IMR-90 (cell line): ENCODE results near the gene RHOT2. TPM values are rescaled to one million over a fixed set of nuclear protein-coding genes. Genes with fewer than 3 reads are reported as not detected.

Experiments
- ATAC-seq: fragments of 200-7000 bp; cut with Tn5 transposase; 2 replicates; pipeline ENCODE4 v1.9.1; 2020; ENCODE audit warnings: low read depth, mild to moderate bottlenecking, moderate library complexity
- BruUV-seq: library from RNA; stranded (reverse); fragments of 400-500 nt; replicated peaks from 2 replicates; lab custom pipeline; 2021; lab: Mats Ljungman, UMichigan
- CTCF ChIA-PET: fragments of 300-600 bp; formaldehyde crosslinking; extraction: SDS; loops from one replicate; lab custom pipeline; 2021; ENCODE audit warnings: antibody characterized with exemption; lab: Yijun Ruan, JAX
- POLR2A ChIA-PET: fragments of 300-600 bp; sonication (Branson Sonifier 250); formaldehyde crosslinking; loops from one replicate; lab custom pipeline; 2022; ENCODE audit warnings: antibody characterized with exemption; ENCODE audit not compliant: unreplicated experiment; lab: Charles Lee
- DNase-seq: peaks from one replicate; pipeline ENCODE4 v3.0.0; 2013
- H2AFZ ChIP-seq: replicated peaks from 2 replicates; pipeline ENCODE3; 2013; ENCODE audit warnings: low read length, mild to moderate bottlenecking; ENCODE audit not compliant: poor library complexity
- H2AK5ac ChIP-seq: 2 replicates; pipeline ENCODE4 v1.6.1; 2013; ENCODE audit warnings: low read depth, low read length, inconsistent platforms
- H2AK9ac ChIP-seq: replicated peaks from 2 replicates; pipeline ENCODE3; 2013; ENCODE audit warnings: mild to moderate bottlenecking, low read depth, low read length, moderate library complexity; ENCODE audit not compliant: poor library complexity
- H2BK120ac ChIP-seq: 2 replicates; pipeline ENCODE4 v1.6.1; 2013; ENCODE audit warnings: low read depth, low read length, inconsistent platforms
- H2BK15ac ChIP-seq: 3 replicates; pipeline ENCODE4 v1.6.1; 2013; ENCODE audit warnings: low read depth, low read length, inconsistent platforms
- H2BK20ac ChIP-seq: 2 replicates; pipeline ENCODE4 v1.6.1; 2013; ENCODE audit warnings: low read depth, mild to moderate bottlenecking, inconsistent platforms, low read length, moderate library complexity
- H2BK5ac ChIP-seq: 2 replicates; pipeline ENCODE4 v1.6.1; 2013; ENCODE audit warnings: mild to moderate bottlenecking, low read depth, low read length, inconsistent platforms; ENCODE audit not compliant: poor library complexity, severe bottlenecking
- H3K14ac ChIP-seq: replicated peaks from 2 replicates; pipeline ENCODE4 v1.6.1; 2013; ENCODE audit warnings: low read depth, low read length, inconsistent platforms
- H3K18ac ChIP-seq: 2 replicates; pipeline ENCODE4 v1.6.1; 2013; ENCODE audit warnings: low read depth, low read length, control low read depth
- H3K23ac ChIP-seq: 2 replicates; pipeline ENCODE4 v1.6.1; 2013; ENCODE audit warnings: low read depth, low read length, inconsistent platforms
- H3K27ac ChIP-seq: 2 replicates; pipeline ENCODE4 v1.5.1; 2013; ENCODE audit warnings: mild to moderate bottlenecking, control low read depth, low read length; ENCODE audit not compliant: insufficient read depth
- H3K27me3 ChIP-seq: 2 replicates; pipeline ENCODE4 v1.6.1; 2013; ENCODE audit warnings: low read length; ENCODE audit not compliant: control insufficient read depth, insufficient read depth
- H3K36me3 ChIP-seq: 2 replicates; pipeline ENCODE4 v1.6.1; 2013; ENCODE audit warnings: low read length, mixed read lengths; ENCODE audit not compliant: control insufficient read depth, insufficient read depth
- H3K4ac ChIP-seq: 2 replicates; pipeline ENCODE4 v1.6.1; 2013; ENCODE audit warnings: low read depth, low read length, inconsistent platforms
- H3K4me1 ChIP-seq: 2 replicates; pipeline ENCODE4 v1.6.1; 2013; ENCODE audit warnings: low read length, mixed read lengths; ENCODE audit not compliant: control insufficient read depth, insufficient read depth
- H3K4me2 ChIP-seq: 2 replicates; pipeline ENCODE4 v1.6.1; 2013; ENCODE audit warnings: low read depth, mild to moderate bottlenecking, control low read depth, low read length, moderate library complexity
- H3K4me3 ChIP-seq: 2 replicates; pipeline ENCODE4 v1.5.1; 2013; ENCODE audit warnings: low read depth, mild to moderate bottlenecking, control low read depth, low read length, moderate library complexity; ENCODE audit not compliant: insufficient read depth
- H3K56ac ChIP-seq: 2 replicates; pipeline ENCODE4 v1.6.1; 2013; ENCODE audit warnings: low read length, inconsistent platforms; ENCODE audit not compliant: insufficient read depth; ENCODE audit errors: extremely low read depth
- H3K79me1 ChIP-seq, 2 experiments: 2 replicates each; pipeline ENCODE4 v1.6.1; 2013; ENCODE audit warnings: low read length in 2 of 2, inconsistent platforms in 1 of 2, low read depth in 1 of 2
- H3K9ac ChIP-seq: 2 replicates; pipeline ENCODE4 v1.6.1; 2013; ENCODE audit warnings: low read depth, low read length, control low read depth
- H3K9me1 ChIP-seq: 2 replicates; pipeline ENCODE4 v1.6.1; 2013; ENCODE audit warnings: low read length, inconsistent platforms; ENCODE audit not compliant: insufficient read depth
- H3K9me3 ChIP-seq: 2 replicates; pipeline ENCODE4 v1.6.1; 2013; ENCODE audit warnings: low read length; ENCODE audit not compliant: control insufficient read depth, insufficient read depth
- H4K20me1 ChIP-seq: 2 replicates; pipeline ENCODE4 v1.6.1; 2013; ENCODE audit warnings: low read length, inconsistent platforms; ENCODE audit not compliant: insufficient read depth
- H4K5ac ChIP-seq: 2 replicates; pipeline ENCODE4 v1.6.1; 2013; ENCODE audit warnings: mild to moderate bottlenecking, low read depth, low read length, control low read depth
- H4K8ac ChIP-seq, 2 experiments: 2 replicates each; pipeline ENCODE4 v1.6.1; 2013; ENCODE audit warnings: low read depth in 2 of 2, low read length in 2 of 2, control low read depth in 1 of 2, inconsistent platforms in 1 of 2
- H4K91ac ChIP-seq: 2 replicates; pipeline ENCODE4 v1.6.1; 2013; ENCODE audit warnings: low read depth, low read length, inconsistent platforms; ENCODE audit not compliant: insufficient read depth
- BHLHE40 ChIP-seq: fragments of 150-350 bp; IDR thresholded peaks from 2 replicates; pipeline ENCODE4 v1.6.1; 2016; ENCODE audit warnings: mild to moderate bottlenecking, low read depth, low read length
- CEBPB ChIP-seq: IDR thresholded peaks from 2 replicates; pipeline ENCODE4 v1.6.1; 2012; ENCODE audit warnings: low read depth, low read length, improper control_type of control experiment
- CHD1 ChIP-seq: IDR thresholded peaks from 2 replicates; pipeline ENCODE4 v1.6.1; 2012; ENCODE audit warnings: low read depth, low read length, improper control_type of control experiment
- ELK1 ChIP-seq: fragments of 150-350 bp; IDR thresholded peaks from 2 replicates; pipeline ENCODE4 v1.6.1; 2016; ENCODE audit warnings: low read depth, mild to moderate bottlenecking, low read length, moderate library complexity, borderline replicate concordance
- FOS ChIP-seq: fragments of 150-350 bp; IDR thresholded peaks from 2 replicates; pipeline ENCODE4 v1.6.1; 2016; ENCODE audit warnings: low read depth, low read length
- MAFK ChIP-seq: IDR thresholded peaks from 2 replicates; pipeline ENCODE4 v1.6.1; 2012; ENCODE audit warnings: low read depth, low read length, improper control_type of control experiment
- MXI1 ChIP-seq: IDR thresholded peaks from 2 replicates; pipeline ENCODE4 v1.6.1; 2012; ENCODE audit warnings: low read depth, mild to moderate bottlenecking, low read length, moderate library complexity, borderline replicate concordance
- NFE2L2 ChIP-seq: fragments of 150-350 bp; IDR thresholded peaks from 2 replicates; pipeline ENCODE4 v1.6.1; 2016; ENCODE audit warnings: low read depth, mild to moderate bottlenecking, low read length
- POLR2A ChIP-seq: IDR thresholded peaks from 2 replicates; pipeline ENCODE4 v1.6.1; 2012; ENCODE audit warnings: mild to moderate bottlenecking, low read depth, low read length
- RFX5 ChIP-seq: IDR thresholded peaks from 2 replicates; pipeline ENCODE4 v1.8.0; 2012; ENCODE audit warnings: low read depth, mild to moderate bottlenecking, low read length, moderate library complexity
- SMC3 ChIP-seq: fragments of 150-350 bp; IDR thresholded peaks from 2 replicates; pipeline ENCODE4 v1.6.1; 2016; ENCODE audit warnings: low read depth, mild to moderate bottlenecking, antibody characterized with exemption, low read length, moderate library complexity
- WGBS, 2 experiments: methylation state at CpG; one replicate each; pipeline versions ENCODE4 v1.1.5 to v1.1.7; 2013; ENCODE audit warnings: missing lambda C conversion rate in 2 of 2; ENCODE audit not compliant: insufficient read length in 1 of 2; ENCODE audit errors: extremely low coverage in 2 of 2; 5-methylcytosine and 5-hydroxymethylcytosine counted together
- dilution Hi-C: fragments of 300-500 bp; cut with HindIII; formaldehyde crosslinking; loops from one replicate; pipeline ENCODE4 v1.14.3; 2018; ENCODE audit warnings: low sequenced_read_pairs; ENCODE audit not compliant: unreplicated experiment
- in situ Hi-C: fragments of 300-500 bp; cut with MboI; formaldehyde crosslinking; loops from 3 replicates; pipeline ENCODE4 v1.14.3; 2019; ENCODE audit warnings: low sequenced_read_pairs, inconsistent platforms, mixed read lengths
- intact Hi-C: fragments of 100-400 bp; cut with micrococcal nuclease; formaldehyde crosslinking; loops from 2 replicates; pipeline ENCODE4 v1.10.0; 2022
- polyA plus RNA-seq, 3 experiments: library from polyadenylated mRNA; depleted of rRNA; stranded (reverse); fragments of >200 nt; gene quantifications; 2 replicates each; pipeline ENCODE4 v1.2.3, GENCODE V29; 2012; ENCODE audit warnings: low replicate concordance in 1 of 3
- total RNA-seq: library from RNA; depleted of rRNA; stranded (reverse); fragments of >200 nt; gene quantifications from 2 replicates; pipeline ENCODE4 v1.2.3, GENCODE V29; 2012
- TF ChIP-seq, protein P1 (sequence below): conservative IDR thresholded peaks from 2 replicates; pipeline ENCODE4 v1.5.1; 2012; ENCODE audit warnings: mild to moderate bottlenecking, low read depth, low read length, improper control_type of control experiment

Gene RHOT2
- total and polyA plus RNA-seq, 2 of the 4 experiments (the other 2 are of a cell fraction): 20.3 to 181 TPM

- TF ChIP-seq MAFK: no peak
- no peak for TF ChIP-seq POLR2A
Measured at GRCh38 chr16:722835-723633, 55.1 kb downstream of the RHOT2 start (continued).

DNA sequence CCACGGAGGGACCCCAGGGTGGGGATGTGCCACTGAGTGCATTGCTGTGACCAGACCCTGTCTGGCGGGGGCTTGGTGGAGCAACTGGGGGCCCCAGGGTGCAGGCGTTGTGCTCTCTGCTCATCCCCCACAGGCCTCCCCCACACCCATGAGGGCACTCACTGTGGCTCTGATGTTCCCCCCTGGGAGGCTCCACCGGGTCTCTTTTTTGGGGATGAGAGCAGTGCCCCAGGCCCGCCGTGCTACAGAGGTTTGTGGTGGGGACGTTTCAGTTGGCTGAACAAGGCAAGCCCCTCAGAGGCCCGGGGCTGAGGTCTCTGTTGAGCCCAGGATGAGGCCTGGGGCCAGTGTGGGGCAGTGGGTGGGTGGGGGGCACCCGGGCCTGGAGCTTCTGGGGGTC lies 55.8 kb downstream of the RHOT2 start:
- Histone ChIP-seq H3K18ac (no peak overlapping the region), H3K4me3 (no peak overlapping the region), H2BK20ac (no peak overlapping the region), H2BK5ac (no peak overlapping the region), H4K5ac (no peak overlapping the region), H3K79me1 (peaks cover 10 to 15% of the 10 kb centered on the region in 2 experiments), H3K9me1 (peaks cover 2% of the 10 kb centered on the region; the same call in 1 of the 2 replicates), H2AK5ac (no peak overlapping the region), H4K8ac (no peak overlapping the region), H3K4ac (no peak overlapping the region), H3K27ac (no peak overlapping the region), H4K91ac (no peak overlapping the region), H2AK9ac (no peak overlapping the region), H2BK15ac (no peak overlapping the region), H3K14ac (no peak overlapping the region), H3K4me2 (no peak overlapping the region), H3K9ac (no peak overlapping the region), H3K4me1 (peaks cover 17% of the 10 kb centered on the region), H3K23ac (no peak overlapping the region), H3K9me3 (no peaks in the 10 kb centered on the region), H3K56ac (no peak overlapping the region), H3K27me3 (no peaks in the 10 kb centered on the region), H2BK120ac (no peak overlapping the region), H2AFZ (peak overlapping the region; percentile 5), H4K20me1 (peaks cover 4% of the 10 kb centered on the region; the same call in 1 of the 2 replicates), H3K36me3 (peaks cover 1% of the 10 kb centered on the region; the same call in 1 of the 2 replicates)
- in situ Hi-C loops: loop anchor here (25.0 kb wide), 1 partner anchor 339 kb away; the partner anchor contains the start of gene SSTR5
- ATAC-seq: no peak
- dilution Hi-C loops: no loop called here
- WGBS, 2 experiments: no CpG with 5 or more reads among the region's 9 CpGs
- POLR2A ChIA-PET: no interaction called here
- CTCF ChIA-PET: no interaction called here
- no peak for DNase-seq
- BruUV-seq: no TSS peak
- intact Hi-C loops: no loop called here
- no peak for TF ChIP-seq CEBPB
- no peak for TF ChIP-seq MAFK
- TF ChIP-seq MXI1: no peak
- TF ChIP-seq RFX5: no peak
- no peak for TF ChIP-seq POLR2A
- TF ChIP-seq, protein P1, sequence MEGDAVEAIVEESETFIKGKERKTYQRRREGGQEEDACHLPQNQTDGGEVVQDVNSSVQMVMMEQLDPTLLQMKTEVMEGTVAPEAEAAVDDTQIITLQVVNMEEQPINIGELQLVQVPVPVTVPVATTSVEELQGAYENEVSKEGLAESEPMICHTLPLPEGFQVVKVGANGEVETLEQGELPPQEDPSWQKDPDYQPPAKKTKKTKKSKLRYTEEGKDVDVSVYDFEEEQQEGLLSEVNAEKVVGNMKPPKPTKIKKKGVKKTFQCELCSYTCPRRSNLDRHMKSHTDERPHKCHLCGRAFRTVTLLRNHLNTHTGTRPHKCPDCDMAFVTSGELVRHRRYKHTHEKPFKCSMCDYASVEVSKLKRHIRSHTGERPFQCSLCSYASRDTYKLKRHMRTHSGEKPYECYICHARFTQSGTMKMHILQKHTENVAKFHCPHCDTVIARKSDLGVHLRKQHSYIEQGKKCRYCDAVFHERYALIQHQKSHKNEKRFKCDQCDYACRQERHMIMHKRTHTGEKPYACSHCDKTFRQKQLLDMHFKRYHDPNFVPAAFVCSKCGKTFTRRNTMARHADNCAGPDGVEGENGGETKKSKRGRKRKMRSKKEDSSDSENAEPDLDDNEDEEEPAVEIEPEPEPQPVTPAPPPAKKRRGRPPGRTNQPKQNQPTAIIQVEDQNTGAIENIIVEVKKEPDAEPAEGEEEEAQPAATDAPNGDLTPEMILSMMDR: no peak
- TF ChIP-seq NFE2L2: no peak
- no peak for TF ChIP-seq BHLHE40
- no peak for TF ChIP-seq SMC3
- TF ChIP-seq FOS: no peak
- TF ChIP-seq CHD1: no peak
- no peak for TF ChIP-seq ELK1
